GM19467 (cell line): Measurements from ENCODE around the gene RWDD1.
"Not testable (repeated sequence)": the region's sequence is repeated elsewhere in the genome, so short reads cannot be mapped to it uniquely, and the experiment has no call there.

Experiments
- ATAC-seq: cut with Tn5 transposase; IDR thresholded peaks from one replicate; pipeline ENCODE4 v1.9.1; 2021; ENCODE audit warnings: mild to moderate bottlenecking, moderate library complexity; ENCODE audit not compliant: unreplicated experiment

Gene RWDD1

DNA sequence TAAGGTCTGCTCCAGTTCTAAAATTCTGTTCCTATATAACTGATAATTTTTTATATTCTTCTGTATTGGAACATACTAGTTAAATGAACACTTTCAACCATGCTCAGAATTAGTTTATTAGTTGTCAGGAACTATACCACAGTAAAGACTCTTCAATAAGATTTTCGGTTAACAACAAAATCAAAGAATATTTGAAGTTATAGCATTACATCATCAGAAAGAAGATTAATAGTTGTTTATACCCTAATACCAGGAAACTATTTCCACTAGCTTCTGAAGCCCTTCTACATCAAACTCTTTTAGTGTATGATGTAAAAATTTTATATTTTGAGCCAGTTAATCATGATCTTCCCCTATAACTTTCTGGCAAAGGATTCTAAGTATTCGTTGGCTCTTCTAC lies 11.2 kb upstream of the RWDD1 start:
- ATAC-seq, result no peak

- ATAC-seq, result no peak
Observed at GRCh38 chr6:116561377-116562018, 9.8 kb upstream of the RWDD1 start.

DNA sequence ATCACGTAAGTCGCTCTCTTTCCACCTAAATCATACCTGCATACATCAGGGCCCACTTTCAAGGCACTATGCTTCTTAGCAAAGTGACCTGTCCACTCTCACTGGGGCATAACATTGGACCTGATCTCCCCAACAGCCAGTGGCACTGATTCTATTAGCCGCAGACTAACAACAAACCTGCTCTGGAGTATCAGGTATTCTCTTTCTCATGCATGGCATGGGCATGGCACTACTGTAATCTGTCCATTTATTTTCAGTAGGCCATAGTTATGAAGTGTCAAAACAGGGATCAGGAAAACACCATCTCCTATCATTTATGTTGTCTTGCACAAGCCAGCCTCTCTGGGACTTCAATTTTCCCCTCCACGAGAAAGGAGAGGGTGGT lies 9.3 kb upstream of the RWDD1 start:
- ATAC-seq, result no peak

- no peak for ATAC-seq
Observed at GRCh38 chr6:116562614-116563013, 8.7 kb upstream of the RWDD1 start.

- ATAC-seq, result no peak
Observed at GRCh38 chr6:116563830-116564229, 7.5 kb upstream of the RWDD1 start.

DNA sequence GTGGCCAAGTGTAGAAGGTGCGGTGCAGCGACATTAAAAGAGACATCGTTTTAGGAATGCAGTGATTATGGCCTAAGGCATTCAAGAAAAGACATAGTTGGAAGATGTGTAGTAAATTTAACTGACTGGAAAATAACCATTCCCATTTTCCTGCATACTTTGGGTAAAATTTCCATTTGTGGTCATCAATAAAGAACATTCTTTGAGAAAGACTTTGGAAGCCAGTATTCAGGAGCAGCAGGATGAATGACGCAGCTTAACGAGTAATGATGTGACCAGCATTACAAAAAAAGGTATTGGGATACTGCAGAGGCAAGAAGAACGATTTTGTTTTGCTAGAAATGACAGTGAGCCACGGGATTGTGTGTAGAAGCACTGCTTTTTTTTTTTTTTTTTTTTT lies 7.0 kb upstream of the RWDD1 start:
- no peak for ATAC-seq

DNA sequence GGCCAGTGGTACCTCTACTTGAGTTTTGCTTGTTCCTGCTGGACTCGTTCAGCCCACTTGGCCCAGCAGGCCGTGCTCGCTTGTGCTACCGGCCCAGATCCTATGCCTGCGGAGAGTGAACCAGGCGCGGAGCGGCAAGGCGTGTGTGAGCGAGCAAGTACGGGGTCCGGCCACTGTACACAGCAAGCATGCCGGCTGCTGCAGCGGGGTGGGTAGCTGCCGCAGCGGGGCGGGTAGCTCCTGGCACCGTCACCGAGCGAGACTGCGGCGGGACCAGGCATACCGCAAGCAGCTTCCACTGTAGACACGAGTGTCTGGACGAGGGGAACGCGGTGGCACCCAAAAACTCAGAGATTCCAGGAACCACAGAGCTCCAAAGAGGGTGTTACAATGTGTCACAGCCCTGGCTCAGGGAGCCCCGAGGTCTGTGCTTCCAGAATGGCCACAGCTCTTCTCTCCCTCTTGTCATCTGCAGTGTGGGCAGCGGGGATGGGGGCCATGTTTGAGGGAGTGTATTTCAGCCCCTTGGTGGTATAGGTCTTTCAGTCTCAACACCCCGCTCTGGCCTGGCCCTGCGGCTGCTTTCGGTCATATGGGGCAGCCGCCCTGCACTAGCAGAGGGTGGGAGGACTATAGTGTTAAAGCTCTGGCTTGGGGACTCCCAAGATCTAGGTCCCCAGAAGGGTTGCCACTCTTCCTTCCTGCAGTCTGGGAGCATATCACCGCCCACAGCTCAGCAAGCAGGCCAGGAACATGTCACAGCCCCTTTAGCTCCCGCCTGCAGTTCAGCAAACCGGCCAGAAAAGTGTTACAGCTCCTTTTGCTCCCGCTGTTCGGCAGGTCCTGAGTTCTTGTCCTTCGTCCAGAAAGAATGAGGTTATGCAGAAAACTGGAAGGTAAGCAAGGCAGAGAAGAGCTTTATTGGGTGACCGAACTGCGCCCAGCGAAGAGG lies 6.1 kb upstream of the RWDD1 start:
- no peak for ATAC-seq

- no peak for ATAC-seq
Observed at GRCh38 chr6:116568111-116568510, 3.2 kb upstream of the RWDD1 start.

DNA sequence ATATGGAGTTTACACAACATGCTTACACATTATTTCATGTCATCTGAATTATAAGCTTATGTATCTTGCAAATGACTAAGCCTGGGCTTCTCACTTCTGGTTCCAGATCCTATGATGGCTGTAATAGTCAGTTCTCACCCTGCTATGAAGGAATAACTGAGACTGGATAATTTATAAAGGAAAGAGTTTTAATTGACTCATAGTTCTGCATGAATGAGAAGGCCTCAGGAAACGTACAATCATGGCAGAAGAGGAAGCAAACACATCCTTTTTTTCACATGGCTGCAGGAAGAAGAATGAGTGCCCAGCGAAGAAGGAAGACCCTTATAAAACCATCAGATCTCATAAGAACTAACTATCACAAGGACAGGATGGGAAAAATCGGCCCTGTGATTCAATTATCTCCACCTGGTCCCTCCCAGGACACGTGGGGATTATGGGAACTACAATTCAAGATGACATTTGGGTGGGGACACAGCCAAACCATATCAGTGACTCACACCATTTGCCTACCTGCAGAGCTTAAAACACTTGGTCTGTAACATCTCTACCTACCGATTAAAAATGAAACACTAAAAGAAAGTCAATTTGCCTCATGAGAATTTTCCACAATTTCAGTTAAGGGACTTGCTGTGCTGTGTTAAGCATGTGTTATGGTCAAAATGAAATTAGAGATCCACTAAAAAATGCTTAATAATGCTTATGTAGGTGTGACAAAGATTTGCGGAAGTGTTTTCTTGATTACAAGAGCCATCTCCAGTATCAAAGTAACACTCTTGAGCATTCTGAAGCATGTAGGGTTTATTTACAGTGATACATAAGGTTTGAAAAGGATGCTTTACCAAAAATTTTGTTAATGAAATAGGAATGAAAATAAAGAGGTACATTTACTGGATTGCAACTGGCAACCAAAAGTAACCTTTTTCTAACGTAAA lies 2.2 kb upstream of the RWDD1 start:
- ATAC-seq, result no peak

GRCh38 chr6:116571683-116572000 lies 338 bp downstream of the RWDD1 start:
- no peak for ATAC-seq

- no peak for ATAC-seq
Observed at GRCh38 chr6:116572162-116572561, 858 bp downstream of the RWDD1 start.

GRCh38 chr6:116575227-116575626 lies 3.9 kb downstream of the RWDD1 start:
- ATAC-seq, result no peak

GRCh38 chr6:116577486-116577885 lies 6.2 kb downstream of the RWDD1 start:
- ATAC-seq, result no peak

GRCh38 chr6:116578335-116578734 lies 7.0 kb downstream of the RWDD1 start:
- no peak for ATAC-seq

GRCh38 chr6:116579143-116579542 lies 7.8 kb downstream of the RWDD1 start:
- ATAC-seq, result no peak

DNA sequence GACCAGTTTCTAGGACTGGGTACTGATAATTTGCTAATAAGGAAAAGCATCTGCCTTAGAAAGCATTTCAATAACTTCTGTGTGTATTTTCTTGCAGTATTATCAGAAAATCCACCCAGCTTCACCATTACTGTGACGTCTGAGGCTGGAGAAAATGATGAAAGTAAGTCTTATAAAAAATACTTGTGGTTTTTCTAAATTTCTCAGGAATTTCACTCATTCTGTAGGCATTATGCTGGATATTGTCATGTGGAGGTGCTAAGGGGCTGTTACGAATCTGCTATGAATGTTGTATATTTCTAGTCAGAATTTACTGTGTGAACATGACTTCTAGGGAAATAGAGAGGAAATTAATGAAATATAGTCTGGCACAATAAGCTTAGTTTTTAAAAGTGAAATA lies 8.9 kb downstream of the RWDD1 start:
- ATAC-seq, result no peak

GRCh38 chr6:116586276-116586675 lies 15.0 kb downstream of the RWDD1 start:
- ATAC-seq, result no peak

- no peak for ATAC-seq
Observed at GRCh38 chr6:116586738-116587137, 15.4 kb downstream of the RWDD1 start.

DNA sequence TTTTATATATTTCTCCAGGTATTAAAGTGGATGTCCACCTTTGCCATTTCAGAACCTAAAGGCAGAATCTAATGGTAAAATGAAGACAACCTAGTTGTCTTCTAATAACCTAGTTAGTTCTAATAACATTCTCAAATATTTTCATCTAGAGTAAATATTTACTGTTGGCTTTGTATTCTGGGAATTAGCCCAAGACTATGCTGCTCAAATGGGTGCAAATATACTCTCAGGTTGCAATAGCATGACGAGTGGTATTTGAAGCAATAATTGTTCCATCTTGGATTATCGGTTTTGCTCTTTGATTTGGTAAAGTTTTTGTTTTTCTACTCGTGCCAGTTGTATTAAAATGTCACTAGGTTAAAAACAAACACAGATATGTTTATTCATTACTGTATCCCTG lies 23.9 kb downstream of the RWDD1 start:
- ATAC-seq, result no peak

DNA sequence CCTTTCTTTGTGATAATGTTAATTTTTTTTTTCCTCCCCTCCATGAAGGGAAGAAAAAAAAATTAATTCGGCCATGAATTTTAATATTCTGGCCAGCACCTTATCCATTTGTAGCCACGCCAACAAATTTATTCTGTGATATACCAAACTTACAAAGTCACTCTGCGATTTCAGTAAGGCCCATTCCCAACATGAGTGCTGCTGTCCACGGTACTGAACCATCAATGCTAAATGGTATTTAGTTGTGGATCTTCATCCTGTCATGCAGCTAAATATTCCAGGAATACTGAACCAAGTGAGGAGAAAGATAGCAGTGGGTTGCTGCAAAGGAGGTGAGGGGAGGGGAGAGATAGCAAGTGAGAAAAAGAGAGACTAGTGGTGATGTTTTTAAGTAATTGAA lies 25.5 kb downstream of the RWDD1 start:
- ATAC-seq, result no peak

GRCh38 chr6:116603916-116604315 lies 32.6 kb downstream of the RWDD1 start:
- ATAC-seq, result not testable (repeated sequence)
